Breast epithelium (tissue), 3 donors: ENCODE data around the gene GLYR1.

Source experiments
- CTCF ChIP-seq, 3 donors: fragments of 450-650 bp; IDR thresholded peaks; one replicate each; pipeline ENCODE4 v1.5.1; 2016 to 2017; ENCODE audit warnings: antibody characterized with exemption in 3 of 3, mild to moderate bottlenecking in 3 of 3, moderate library complexity in 3 of 3
- POLR2A ChIP-seq: fragments of 450-650 bp; IDR thresholded peaks from one replicate; pipeline ENCODE4 v1.6.1; 2016; ENCODE audit warnings: antibody characterized with exemption, mild to moderate bottlenecking, moderate library complexity

GRCh38 chr16:4871071-4871470 is 24.0 kb upstream of the GLYR1 start:
- TF ChIP-seq CTCF (IDR thresholded peaks at IDR 0.05) (no peak), POLR2A (no peak)
